GM21528 (cell line): ENCODE data around the gene KAT2A.

Experiments used
- ATAC-seq: cut with Tn5 transposase; IDR thresholded peaks from one replicate; pipeline ENCODE4 v1.9.1; 2021; ENCODE audit warnings: mild to moderate bottlenecking, moderate library complexity; ENCODE audit not compliant: unreplicated experiment, low FRiP score

Gene KAT2A

DNA sequence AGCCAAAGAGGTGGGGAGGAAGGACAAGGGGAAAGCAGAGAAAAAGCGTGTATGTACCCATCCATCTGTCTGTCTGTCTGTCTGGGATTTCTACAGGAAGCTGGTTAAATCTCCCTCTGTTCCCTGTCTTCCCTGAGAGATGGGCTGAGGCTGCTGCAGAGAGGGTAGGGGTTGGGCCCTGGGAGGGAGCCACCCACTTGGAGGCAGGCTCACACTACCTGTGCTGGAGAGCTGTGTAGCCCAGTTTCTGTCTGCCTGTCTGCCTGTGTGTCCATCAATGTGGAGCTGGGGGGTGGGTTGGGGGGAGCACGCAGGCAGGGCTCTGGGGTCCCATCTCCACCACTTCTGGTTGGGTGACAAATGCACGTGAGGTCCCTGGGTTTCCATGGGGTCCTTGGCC is 52.2 kb downstream of the KAT2A start:
- ATAC-seq = no peak

DNA sequence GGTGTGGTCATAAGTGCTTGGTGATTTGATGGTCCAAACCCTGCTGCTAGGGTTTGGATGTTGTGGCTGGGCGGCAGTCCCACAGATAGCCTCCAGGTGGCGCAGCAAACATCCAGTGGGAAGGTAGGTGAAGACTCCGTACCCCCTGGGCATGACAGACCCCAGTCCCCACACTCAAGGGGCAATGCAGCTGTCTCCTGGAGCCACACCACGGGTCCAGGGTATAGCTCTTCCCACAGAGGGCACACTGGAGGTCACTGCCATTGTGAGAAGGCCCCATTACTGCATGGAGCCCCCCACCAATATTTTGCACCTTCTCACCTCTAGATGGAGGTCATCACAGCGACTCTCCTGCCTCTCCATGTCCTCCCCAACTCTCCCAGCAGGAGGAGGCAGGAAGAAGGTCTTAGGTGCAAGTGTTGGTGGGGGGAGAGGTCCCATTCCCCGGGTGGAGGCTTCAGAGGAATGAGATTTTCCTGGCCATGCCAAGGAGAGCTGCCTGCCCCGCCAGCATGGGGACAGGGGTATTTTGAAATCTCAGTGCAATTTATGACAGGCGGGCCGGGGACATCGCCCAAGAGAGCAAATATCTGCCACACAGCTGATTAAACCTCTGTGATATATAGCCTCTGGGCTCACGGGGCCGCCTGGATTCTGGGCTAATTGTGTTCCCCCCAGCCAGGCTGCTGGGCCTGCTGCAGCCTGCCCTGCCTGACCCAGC is 53.6 kb downstream of the KAT2A start:
- no peak for ATAC-seq

DNA sequence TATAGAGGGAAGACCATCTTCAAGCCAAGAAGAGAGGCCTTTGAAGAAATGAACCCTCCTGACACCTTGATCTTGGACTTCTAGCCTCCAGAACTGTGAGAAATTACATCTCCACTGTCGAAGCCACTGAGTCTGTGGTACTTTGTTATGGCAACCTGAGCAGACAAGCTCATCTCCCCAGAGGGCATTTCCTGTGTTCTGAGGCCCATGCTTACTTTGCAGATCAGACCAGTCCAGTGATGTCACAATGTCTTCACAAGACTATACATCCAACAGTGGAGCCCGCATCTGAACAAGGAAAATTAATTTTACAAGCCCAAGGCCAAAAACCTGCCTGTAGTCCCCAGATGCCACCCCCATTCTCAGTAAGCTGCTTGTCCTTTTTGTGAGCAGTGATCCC is 56.0 kb downstream of the KAT2A start:
- ATAC-seq = no peak
